GM12891 (cell line): ENCODE measurements around the gene SRL.

ENCODE experiments used
- PAX5 ChIP-seq: IDR thresholded peaks from 2 replicates; pipeline ENCODE4 v1.6.1; 2011; ENCODE audit warnings: low read length, moderate library complexity, mild to moderate bottlenecking; ENCODE audit not compliant: insufficient read depth, severe bottlenecking
- POLR2A ChIP-seq: IDR thresholded peaks from 2 replicates; pipeline ENCODE4 v1.6.1; 2011; ENCODE audit warnings: low read depth, low read length, control low read depth
- POLR2AphosphoS5 ChIP-seq: IDR thresholded peaks from 2 replicates; pipeline ENCODE4 v1.6.1; 2011; ENCODE audit warnings: low read depth, low read length, control low read depth
- TAF1 ChIP-seq: IDR thresholded peaks from 2 replicates; pipeline ENCODE4 v1.6.1; 2011; ENCODE audit warnings: low read depth, low read length, control low read depth

- TF ChIP-seq POLR2AphosphoS5 (no peak), TAF1 (no peak), POLR2A (no peak), PAX5 (no peak)
These were observed 1.3 kb downstream of the SRL start for GRCh38 chr16:4240624-4241023.
